ENCODE data around the gene KLK5.

- TF ChIP-seq POLR2AphosphoS5 (IDR thresholded peaks at IDR 0.05; ENCODE audit: low read depth, low read length) (no peak), FOXP2 (optimal IDR thresholded peaks at IDR 0.05; ENCODE audit: borderline replicate concordance, extremely low read depth, extremely low read length, insufficient read depth) (no peak), SIN3A (IDR thresholded peaks at IDR 0.05; ENCODE audit: borderline replicate concordance, insufficient read depth, low read length) (no peak), TAF1 (IDR thresholded peaks at IDR 0.05; ENCODE audit: borderline replicate concordance, insufficient read depth, low read length) (no peak)
Observed at GRCh38 chr19:50959731-50960500, 7.1 kb upstream of the KLK5 start.

All from PFSK-1 (cell line).